ENCODE results near the gene GNAL. TPM values are rescaled to one million over a fixed set of nuclear protein-coding genes. Genes with fewer than 3 reads are reported as not detected.

The GNAL gene
- total RNA-seq, 1 experiment from 2014 or later = 28.4 TPM

GRCh38 chr18:11826836-11827235 is 137.8 kb downstream of the GNAL start:
- TF ChIP-seq CTCF (IDR thresholded peaks at IDR 0.05; ENCODE audit: insufficient read depth in 1 of 2, low read depth in 1 of 2, low read length in 1 of 2, severe bottlenecking in 1 of 2, unreplicated experiment in 1 of 2) = no peak
- H3K27me3 ChIP-seq (replicated peaks; ENCODE audit: control insufficient read depth, insufficient read depth, low read length) = no peaks in the 10 kb centered on the region
- no peaks in the 10 kb centered on the region for H3K27me3 Mint-ChIP-seq (ENCODE audit: insufficient read depth, unreplicated experiment)
- H3K9me3 ChIP-seq = no peaks in the 10 kb centered on the region
- H3K4me1 Mint-ChIP-seq (ENCODE audit: low read depth, unreplicated experiment) = peaks cover 20% of the 10 kb centered on the region
- no peak for DNase-seq
- ChIA-PET POLR2A (no interaction called here), CTCF (interaction anchor here (0.7 to 1.2 kb wide), 2 partner anchors 14 to 40 kb away, joined by 3 to 10 read pairs; no protein-coding TSS in a partner anchor)
- H3K36me3 ChIP-seq (ENCODE audit: control insufficient read depth, insufficient read depth, low read length) = no peaks in the 10 kb centered on the region
- H3K4me3 ChIP-seq (ENCODE audit: low read depth, low read length) = no peak overlapping the region
- no peaks in the 10 kb centered on the region for H3K36me3 Mint-ChIP-seq (ENCODE audit: insufficient read depth, unreplicated experiment)
- no peak overlapping the region for H3K4me3 Mint-ChIP-seq (ENCODE audit: unreplicated experiment)
- peaks cover 28% of the 10 kb centered on the region for H3K4me1 ChIP-seq
- H3K9me3 Mint-ChIP-seq (ENCODE audit: unreplicated experiment) = no peaks in the 10 kb centered on the region
- H3K27ac Mint-ChIP-seq (ENCODE audit: unreplicated experiment) = peak overlapping the region; percentile 65
- intact Hi-C loops (cut with micrococcal nuclease; ENCODE audit: unreplicated experiment) = no loop called here
- no TSS peak for BruUV-seq (replicated peaks)

- H3K27me3 Mint-ChIP-seq (ENCODE audit: insufficient read depth, unreplicated experiment) = no peaks in the 10 kb centered on the region
- H3K36me3 Mint-ChIP-seq (ENCODE audit: insufficient read depth, unreplicated experiment) = no peaks in the 10 kb centered on the region
- no peaks in the 10 kb centered on the region for H3K9me3 Mint-ChIP-seq (ENCODE audit: unreplicated experiment)
- peaks cover 8% of the 10 kb centered on the region for H3K4me1 Mint-ChIP-seq (ENCODE audit: low read depth, unreplicated experiment)
- intact Hi-C loops (cut with micrococcal nuclease; ENCODE audit: unreplicated experiment) = no loop called here
- Histone ChIP-seq H3K4me3 (ENCODE audit: low read depth, low read length) (no peak overlapping the region), H3K4me1 (peaks cover 14% of the 10 kb centered on the region), H3K9me3 (no peaks in the 10 kb centered on the region), H3K27me3 (replicated peaks; ENCODE audit: control insufficient read depth, insufficient read depth, low read length) (no peaks in the 10 kb centered on the region), H3K36me3 (ENCODE audit: control insufficient read depth, insufficient read depth, low read length) (no peaks in the 10 kb centered on the region)
- DNase-seq = no peak
- no peak for TF ChIP-seq CTCF (IDR thresholded peaks at IDR 0.05; ENCODE audit: insufficient read depth in 1 of 2, low read depth in 1 of 2, low read length in 1 of 2, severe bottlenecking in 1 of 2, unreplicated experiment in 1 of 2)
- H3K4me3 Mint-ChIP-seq (ENCODE audit: unreplicated experiment) = no peak overlapping the region
- H3K27ac Mint-ChIP-seq (ENCODE audit: unreplicated experiment) = no peak overlapping the region
- CTCF ChIA-PET = interaction anchor here (0.8 to 1.0 kb wide), 3 partner anchors 12 to 166 kb away, joined by 3 read pairs; no protein-coding TSS in a partner anchor
- POLR2A ChIA-PET = no interaction called here
- no TSS peak for BruUV-seq (replicated peaks)
These were observed 139.8 kb downstream of the GNAL start for GRCh38 chr18:11828786-11829432.

- Histone ChIP-seq H3K9me3 (no peaks in the 10 kb centered on the region), H3K36me3 (ENCODE audit: control insufficient read depth, insufficient read depth, low read length) (no peaks in the 10 kb centered on the region), H3K4me3 (ENCODE audit: low read depth, low read length) (no peak overlapping the region), H3K27me3 (replicated peaks; ENCODE audit: control insufficient read depth, insufficient read depth, low read length) (no peaks in the 10 kb centered on the region), H3K4me1 (peaks cover 16% of the 10 kb centered on the region)
- Mint-ChIP-seq H3K4me3 (ENCODE audit: unreplicated experiment) (no peak overlapping the region), H3K4me1 (ENCODE audit: low read depth, unreplicated experiment) (peaks cover 15% of the 10 kb centered on the region), H3K27me3 (ENCODE audit: insufficient read depth, unreplicated experiment) (no peaks in the 10 kb centered on the region), H3K36me3 (ENCODE audit: insufficient read depth, unreplicated experiment) (no peaks in the 10 kb centered on the region), H3K27ac (ENCODE audit: unreplicated experiment) (no peak overlapping the region), H3K9me3 (ENCODE audit: unreplicated experiment) (no peaks in the 10 kb centered on the region)
- DNase-seq = no peak
- BruUV-seq (replicated peaks) = no TSS peak
- intact Hi-C loops (cut with micrococcal nuclease; ENCODE audit: unreplicated experiment) = no loop called here
- POLR2A ChIA-PET = no interaction called here
- CTCF ChIA-PET = no interaction called here
- no peak for TF ChIP-seq CTCF (IDR thresholded peaks at IDR 0.05; ENCODE audit: insufficient read depth in 1 of 2, low read depth in 1 of 2, low read length in 1 of 2, severe bottlenecking in 1 of 2, unreplicated experiment in 1 of 2)
These were observed 141.5 kb downstream of the GNAL start for GRCh38 chr18:11830585-11830984.

Measured in Caco-2 (cell line).